HCT116 (cell line): ENCODE results near the gene BSPH1. TPM values are rescaled to one million over a fixed set of nuclear protein-coding genes. Genes with fewer than 3 reads are reported as not detected.

Experiments used
- ATAC-seq: fragments of 200-7000 bp; cut with Tn5 transposase; 2 replicates; pipeline ENCODE4 v1.9.1; 2020; ENCODE audit warnings: mild to moderate bottlenecking, moderate library complexity
- Bru-seq: library from RNA; stranded (reverse); fragments of 400-500 nt; gene quantifications from one replicate; lab custom pipeline; 2021; lab: Mats Ljungman, UMichigan
- BruChase-seq, 2 experiments: library from RNA; stranded (reverse); fragments of 400-500 nt; gene quantifications; one replicate each; lab custom pipeline; 2021; lab: Mats Ljungman, UMichigan
- BruUV-seq: library from RNA; stranded (reverse); fragments of 400-500 nt; replicated peaks from 2 replicates; lab custom pipeline; 2021; lab: Mats Ljungman, UMichigan
- CTCF ChIA-PET: fragments of 300-600 bp; sonication (Branson Sonifier 250); formaldehyde crosslinking; loops from one replicate; lab custom pipeline; 2021; ENCODE audit warnings: antibody characterized with exemption; lab: Charles Lee
- POLR2A ChIA-PET: fragments of 300-600, 350-600 bp; sonication (Branson Sonifier 250); formaldehyde crosslinking; loops from one replicate; lab custom pipeline; 2021; ENCODE audit warnings: antibody characterized with exemption; lab: Charles Lee
- RAD21 ChIA-PET, 2 experiments: fragments of 300-600 bp; sonication (Branson Sonifier 250); formaldehyde crosslinking; loops; one replicate each; lab custom pipeline; 2023; ENCODE audit warnings: low total read pairs in 2 of 2; ENCODE audit not compliant: uncharacterized antibody in 2 of 2, unreplicated experiment in 2 of 2, low non-redundant PET in 1 of 2; lab: Charles Lee
- DNase-seq: peaks from one replicate; pipeline ENCODE4 v3.0.0-alpha.2; 2010; ENCODE audit warnings: low read depth, low spot score
- H2AFZ ChIP-seq: fragments of 200-600 bp; shearing (Covaris generic), sonication (generic); 2 replicates; pipeline ENCODE4 v1.6.1; 2017; ENCODE audit warnings: low read depth, mixed run types, mixed read lengths, antibody characterized with exemption, low read length; ENCODE audit not compliant: poor library complexity, severe bottlenecking
- H3K27ac ChIP-seq: 2 replicates; pipeline ENCODE4 v1.5.1; 2012; ENCODE audit warnings: low read depth, low read length
- H3K27me3 ChIP-seq: fragments of 200-600 bp; sonication (generic); 2 replicates; pipeline ENCODE4 v1.6.1; 2016; ENCODE audit warnings: mixed run types, low read length, mixed read lengths; ENCODE audit not compliant: insufficient read depth
- H3K36me3 ChIP-seq, 2 experiments: fragments of 200-500 bp in 1 of 2; fragments of 200-600 bp in 1 of 2; sonication (Bioruptor generic) in 1 of 2; sonication (generic) in 1 of 2; 2 replicates each; pipeline versions ENCODE4 v1.5.1 to v1.6.1; 2014 to 2016; ENCODE audit warnings: low read length in 2 of 2, inconsistent platforms in 1 of 2, mixed read lengths in 1 of 2, mixed run types in 1 of 2; ENCODE audit not compliant: insufficient read depth in 2 of 2, control insufficient read depth in 1 of 2
- H3K4me1 ChIP-seq, 2 experiments: fragments of 200-600 bp in 1 of 2; sonication (generic) in 1 of 2; 2 replicates each; pipeline versions ENCODE4 v1.5.1 to v1.6.1; 2012 to 2017; ENCODE audit warnings: low read length in 2 of 2, inconsistent platforms in 1 of 2, mild to moderate bottlenecking in 1 of 2, mixed read lengths in 1 of 2, mixed run types in 1 of 2, moderate library complexity in 1 of 2; ENCODE audit not compliant: insufficient read depth in 2 of 2, control insufficient read depth in 1 of 2
- H3K4me2 ChIP-seq: fragments of 200-600 bp; sonication (generic); 2 replicates; pipeline ENCODE4 v1.6.1; 2017; ENCODE audit warnings: mixed run types, low read length, mixed read lengths
- H3K4me3 ChIP-seq, 2 experiments: fragments of 200-600 bp in 1 of 2; sonication (generic) in 1 of 2; replicated peaks in 1 of 2; 2 replicates each; pipeline ENCODE4 v1.5.1; 2011 to 2016; ENCODE audit warnings: low read length in 2 of 2, control low read depth in 1 of 2, low read depth in 1 of 2, mild to moderate bottlenecking in 1 of 2, mixed read lengths in 1 of 2, mixed run types in 1 of 2
- H3K79me2 ChIP-seq: fragments of 200-600 bp; sonication (generic); 2 replicates; pipeline ENCODE4 v1.6.1; 2017; ENCODE audit warnings: mild to moderate bottlenecking, mixed run types, low read length, moderate library complexity, mixed read lengths; ENCODE audit not compliant: insufficient read depth
- H3K9ac ChIP-seq: fragments of 200-600 bp; sonication (generic); 2 replicates; pipeline ENCODE4 v1.6.1; 2016; ENCODE audit warnings: low read length, mixed read lengths
- H3K9me2 ChIP-seq: fragments of 200-600 bp; sonication (generic), shearing (Covaris generic); 2 replicates; pipeline ENCODE4 v1.6.1; 2017; ENCODE audit warnings: mixed run types, mild to moderate bottlenecking, moderate library complexity; ENCODE audit not compliant: insufficient read depth
- H3K9me3 ChIP-seq, 2 experiments: fragments of 200-500 bp in 1 of 2; fragments of 200-600 bp in 1 of 2; sonication (Bioruptor generic) in 1 of 2; sonication (generic) in 1 of 2; 2 replicates each; pipeline ENCODE4 v1.6.1; 2014 to 2017; ENCODE audit warnings: low read length in 2 of 2, mixed read lengths in 2 of 2, inconsistent platforms in 1 of 2, low read depth in 1 of 2, mild to moderate bottlenecking in 1 of 2, mixed run types in 1 of 2, moderate library complexity in 1 of 2; ENCODE audit not compliant: control insufficient read depth in 1 of 2, insufficient read depth in 1 of 2
- H4K20me1 ChIP-seq: fragments of 200-600 bp; sonication (generic), shearing (Covaris generic); 2 replicates; pipeline ENCODE4 v1.6.1; 2017; ENCODE audit warnings: mixed run types, mild to moderate bottlenecking, moderate library complexity; ENCODE audit not compliant: insufficient read depth
- CBX3 ChIP-seq: IDR thresholded peaks from 2 replicates; pipeline ENCODE4 v1.6.1; 2012; ENCODE audit warnings: low read depth
- ELF1 ChIP-seq: IDR thresholded peaks from 2 replicates; pipeline ENCODE4 v1.6.1; 2012; ENCODE audit warnings: low read depth, borderline replicate concordance
- EZH2phosphoT487 ChIP-seq: fragments of 200-600 bp; IDR thresholded peaks from 2 replicates; pipeline ENCODE4 v1.6.1; 2018; ENCODE audit warnings: antibody characterized with exemption, borderline replicate concordance
- FOSL1 ChIP-seq: IDR thresholded peaks from 2 replicates; pipeline ENCODE4 v1.6.1; 2012; ENCODE audit warnings: low read depth
- JUND ChIP-seq: IDR thresholded peaks from 2 replicates; pipeline ENCODE4 v1.6.1; 2012
- POLR2AphosphoS5 ChIP-seq: IDR thresholded peaks from 2 replicates; pipeline ENCODE4 v1.6.1; 2011; ENCODE audit warnings: mild to moderate bottlenecking, low read depth, low read length, moderate library complexity
- SIN3A ChIP-seq: IDR thresholded peaks from 2 replicates; pipeline ENCODE4 v1.6.1; 2012; ENCODE audit warnings: low read depth
- SP1 ChIP-seq: IDR thresholded peaks from 2 replicates; pipeline ENCODE4 v1.6.1; 2012; ENCODE audit warnings: low read depth
- SRF ChIP-seq: IDR thresholded peaks from 2 replicates; pipeline ENCODE4 v1.6.1; 2012; ENCODE audit warnings: low read depth
- YY1 ChIP-seq: IDR thresholded peaks from 2 replicates; pipeline ENCODE4 v1.6.1; 2011; ENCODE audit warnings: low read length, low read depth, moderate library complexity, mild to moderate bottlenecking; ENCODE audit not compliant: insufficient replicate concordance; ENCODE audit errors: extremely low read depth
- ZFX ChIP-seq: fragments of 450-650 bp; IDR thresholded peaks from 2 replicates; pipeline ENCODE4 v1.6.1; 2017
- ZNF274 ChIP-seq: fragments of 200-500 bp; sonication (Bioruptor generic); IDR thresholded peaks from 2 replicates; pipeline ENCODE4 v1.6.1; 2014; ENCODE audit warnings: mild to moderate bottlenecking, low read depth, low read length, inconsistent platforms
- intact Hi-C: fragments of 100-400 bp; cut with micrococcal nuclease; formaldehyde crosslinking; loops from 2 replicates; pipeline ENCODE4 v1.10.0; 2022
- long read RNA-seq: library from polyadenylated mRNA; unstranded; transcript quantifications from one replicate; pipeline ENCODE4 v2.0.0, GENCODE V29; 2021; ENCODE audit not compliant: unreplicated experiment
- polyA plus RNA-seq: library from polyadenylated mRNA; unstranded; fragments of >200 nt; gene quantifications from 2 replicates; pipeline ENCODE4 v1.2.1, GENCODE V29; 2012; ENCODE audit warnings: missing spikeins
- total RNA-seq: library from RNA; stranded (reverse); gene quantifications from one replicate; pipeline ENCODE4 v1.2.1, GENCODE V29; 2021; ENCODE audit not compliant: unreplicated experiment
- TF ChIP-seq, protein P1 (sequence below): IDR thresholded peaks from 2 replicates; pipeline ENCODE4 v1.6.1; 2012

The BSPH1 gene, protein sequence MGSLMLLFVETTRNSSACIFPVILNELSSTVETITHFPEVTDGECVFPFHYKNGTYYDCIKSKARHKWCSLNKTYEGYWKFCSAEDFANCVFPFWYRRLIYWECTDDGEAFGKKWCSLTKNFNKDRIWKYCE
- not detected for total RNA-seq
- not detected in 2 replicates for polyA plus RNA-seq
- Bru-seq, nascent RNA, result not detected
- not detected for BruChase-seq, experiment 1, labeled RNA remaining after a 6-hour chase
- BruChase-seq, experiment 2, labeled RNA remaining after a 2-hour chase, result not detected
- long read RNA-seq, result 0 reads

DNA sequence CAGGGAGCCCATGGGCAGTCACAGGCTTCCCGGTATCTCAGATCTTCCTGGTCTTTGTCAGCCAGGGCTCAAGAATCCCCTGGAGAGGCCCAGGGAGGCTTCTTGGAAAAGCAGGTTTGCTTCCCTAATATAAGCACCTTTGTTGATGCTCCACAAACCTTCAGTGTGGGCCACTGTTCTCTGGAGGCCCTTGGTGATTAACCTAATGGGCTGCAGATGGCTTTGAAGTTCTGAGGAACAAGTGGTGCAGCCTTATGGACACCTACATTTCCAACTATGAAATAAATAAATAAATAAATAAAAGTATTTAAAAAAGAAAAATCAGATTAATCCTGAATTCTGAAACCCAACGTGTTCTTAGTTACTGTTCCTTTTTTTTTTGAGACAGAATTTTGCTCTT, at the start of gene BSPH1:
BSPH1 (minus strand) TSS at position 101 of the 400 bp plus-strand sequence; CDS start at position 12, 89 bp downstream.
- H3K36me3 ChIP-seq, result no peaks in the 10 kb centered on the region
- 0 out of 2 replicates have a peak, but pooled peaks cover 4% of the 10 kb centered on the region for H3K9me2 ChIP-seq
- no peaks in the 10 kb centered on the region for H4K20me1 ChIP-seq
- DNase-seq (no peak), ATAC-seq (no peak)
- POLR2A ChIA-PET, result no interaction called here
- no peaks in the 10 kb centered on the region for H3K9me3 ChIP-seq
- H3K4me2 ChIP-seq, result no peak within 1 kb of the TSS
- H3K79me2 ChIP-seq, result no peaks in the 10 kb centered on the region
- BruUV-seq, result no TSS peak
- H2AFZ ChIP-seq, result no peak within 1 kb of the TSS
- intact Hi-C loops, result no loop called here
- H3K4me3 ChIP-seq, result no peak within 1 kb of the TSS
- TF ChIP-seq JUND, result no peak
- no peak for TF ChIP-seq ELF1
- TF ChIP-seq ZFX, result no peak
- TF ChIP-seq SRF, result no peak
- TF ChIP-seq SP1, result no peak
- TF ChIP-seq SIN3A, result no peak
- TF ChIP-seq EZH2phosphoT487, result no peak
- TF ChIP-seq CBX3, result no peak
- no peak for TF ChIP-seq ZNF274
- no peak for TF ChIP-seq YY1
- TF ChIP-seq FOSL1, result no peak
- TF ChIP-seq, protein P1, sequence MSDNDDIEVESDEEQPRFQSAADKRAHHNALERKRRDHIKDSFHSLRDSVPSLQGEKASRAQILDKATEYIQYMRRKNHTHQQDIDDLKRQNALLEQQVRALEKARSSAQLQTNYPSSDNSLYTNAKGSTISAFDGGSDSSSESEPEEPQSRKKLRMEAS, result no peak
- TF ChIP-seq POLR2AphosphoS5, result no peak
- TF ChIP-seq, all 23 proteins: peak for 0
- RAD21 ChIA-PET, result interaction anchor here in 1 of 2 experiments (0.6 kb wide), 1 partner anchor 47 kb away, joined by 5 read pairs; no protein-coding TSS in a partner anchor
- H3K27me3 ChIP-seq, result no peaks in the 10 kb centered on the region
- H3K27ac ChIP-seq, result no peak within 1 kb of the TSS
- H3K9ac ChIP-seq, result no peak within 1 kb of the TSS
- CTCF ChIA-PET, result no interaction called here
- no peaks in the 10 kb centered on the region for H3K4me1 ChIP-seq
